ENCODE results near the gene SNX3. TPM values are rescaled to one million over a fixed set of nuclear protein-coding genes. Genes with fewer than 3 reads are reported as not detected.

The SNX3 gene
- total and polyA plus RNA-seq, 7 donors = 165 to 348 (median 204) TPM

DNA sequence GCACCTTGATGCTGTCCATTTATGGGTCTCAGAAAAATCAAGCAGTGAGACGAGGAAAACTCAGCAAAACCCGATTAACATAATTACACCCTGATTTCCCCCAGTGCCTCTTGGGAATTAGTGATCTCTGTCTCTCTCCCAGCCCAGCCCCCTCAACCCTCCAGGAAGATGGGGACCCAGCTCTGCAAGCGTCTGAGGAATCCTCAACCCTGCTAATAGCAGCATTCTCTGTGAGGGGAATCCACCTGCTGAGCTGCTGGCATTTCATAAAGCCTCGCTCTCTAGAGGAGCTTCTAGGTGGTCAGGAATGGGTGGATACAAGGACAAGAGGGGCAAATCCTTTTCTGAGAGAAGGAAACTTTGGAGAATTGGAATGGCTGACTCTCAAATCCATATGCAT lies 81.1 kb downstream of the SNX3 start:
- no peak overlapping the region for H3K27ac ChIP-seq
- H3K9me3 ChIP-seq = no peaks in the 10 kb centered on the region
- no peak overlapping the region for H3K4me3 ChIP-seq
- ATAC-seq (no peak), DNase-seq (no peak)
- no peak for TF ChIP-seq CTCF (IDR thresholded peaks at IDR 0.05)
- H3K4me1 ChIP-seq = no peaks in the 10 kb centered on the region
- peaks cover 0 to 64% (median 23%) of the 10 kb centered on the region in 3 donors for H3K27me3 ChIP-seq (ENCODE audit: insufficient read depth in 3 of 3, low read length in 2 of 3)
- intact Hi-C loops (cut with DNase I) = no loop called here
- 18 to 38% (median 27%) methylated on average over 4 of the region's 4 CpGs for WGBS, 3 donors
- H3K36me3 ChIP-seq (ENCODE audit: insufficient read depth in 1 of 2, low read depth in 1 of 2) = no peaks in the 10 kb centered on the region

DNA sequence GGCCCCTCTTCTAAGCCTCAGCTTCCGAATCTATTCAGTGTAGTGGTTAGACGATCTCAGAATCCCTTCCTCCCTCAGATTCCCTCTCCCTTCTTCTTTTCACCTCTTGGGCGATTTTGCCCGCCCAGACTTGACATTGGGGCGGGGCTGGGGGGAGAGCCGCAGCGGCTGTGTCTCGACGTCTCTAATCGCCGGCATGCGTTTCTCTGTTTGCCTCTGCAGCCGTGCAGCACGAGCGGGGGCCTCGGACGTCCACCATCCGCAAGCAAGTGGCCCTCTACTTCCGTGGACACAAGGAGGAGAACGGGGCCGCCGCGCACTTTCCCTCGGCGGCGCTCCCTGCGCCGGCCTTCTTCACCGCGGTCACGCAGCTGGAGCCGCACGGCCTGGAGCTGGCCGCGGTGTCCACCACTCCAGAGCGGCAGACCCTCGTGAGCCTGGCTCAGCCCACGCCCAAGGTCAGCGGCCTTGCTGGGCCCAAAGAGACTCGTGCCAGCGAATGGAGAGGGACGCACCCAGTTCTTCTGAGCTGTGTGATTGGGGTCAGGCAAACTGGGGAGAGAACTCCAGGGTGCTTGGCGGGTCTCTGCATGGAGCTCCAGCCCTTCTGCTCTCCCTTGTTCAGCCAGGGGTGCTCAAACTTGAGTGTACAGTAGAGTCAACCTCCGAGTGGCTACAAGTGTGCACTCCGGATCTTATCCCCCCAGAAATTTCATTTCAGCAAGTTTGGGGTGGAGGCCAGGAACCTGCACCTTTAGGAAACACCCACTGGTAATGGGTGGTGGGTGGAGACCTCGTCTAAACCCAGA lies 84.4 kb downstream of the SNX3 start:
- peaks cover 0 to 89% (median 35%) of the 10 kb centered on the region in 3 donors for H3K27me3 ChIP-seq (ENCODE audit: insufficient read depth in 3 of 3, low read length in 2 of 3)
- intact Hi-C loops (cut with DNase I) = no loop called here

DNA sequence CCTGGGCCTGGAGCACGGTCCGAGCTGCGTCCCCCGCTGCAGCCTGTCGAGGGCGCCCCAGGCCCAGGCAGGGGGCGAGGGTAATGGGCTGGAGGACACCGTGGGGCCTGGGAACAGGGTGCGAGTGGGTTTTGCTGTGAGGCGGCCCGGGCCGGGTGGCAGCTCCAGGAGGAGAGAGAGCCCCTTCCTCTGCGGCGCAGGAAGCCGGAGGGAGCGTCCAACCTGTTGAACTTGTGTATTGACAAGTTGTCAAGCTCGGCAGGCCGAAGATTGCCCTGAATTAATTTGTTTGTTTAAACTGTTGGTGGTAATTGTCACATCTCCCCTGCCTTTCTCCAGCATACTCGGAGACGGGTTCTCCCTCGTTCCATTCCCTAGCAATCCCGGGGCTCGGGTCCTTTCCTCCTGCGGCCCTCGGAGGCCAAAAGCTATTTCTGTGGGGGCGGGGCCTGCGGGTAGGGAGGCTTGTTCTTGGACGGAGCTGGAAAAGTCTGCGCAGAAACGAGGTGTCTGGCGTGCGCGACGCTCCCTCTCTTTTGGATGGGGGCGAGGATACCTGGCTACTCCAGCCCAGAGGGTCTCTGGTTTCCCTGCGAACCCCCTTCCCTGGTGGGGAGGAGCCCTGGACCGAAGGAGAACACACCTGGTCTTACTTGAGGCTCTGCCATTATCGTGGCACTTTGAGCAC lies 85.1 kb downstream of the SNX3 start:
- peaks cover 0 to 93% (median 39%) of the 10 kb centered on the region in 3 donors for H3K27me3 ChIP-seq (ENCODE audit: insufficient read depth in 3 of 3, low read length in 2 of 3)
- no peaks in the 10 kb centered on the region for H3K36me3 ChIP-seq (ENCODE audit: insufficient read depth in 1 of 2, low read depth in 1 of 2)
- H3K9me3 ChIP-seq = no peaks in the 10 kb centered on the region
- ATAC-seq = peak in 2 of 4 donors; percentile 39 to 68
- DNase-seq = no peak
- intact Hi-C loops (cut with DNase I) = no loop called here
- WGBS, 3 donors = 1 to 2% (median 1%) methylated on average over 36 to 38 of the region's 38 CpGs
- H3K4me3 ChIP-seq = peak overlapping the region; percentile 41
- no peak overlapping the region for H3K27ac ChIP-seq
- peak; percentile 8 for TF ChIP-seq CTCF (IDR thresholded peaks at IDR 0.05)
- no peaks in the 10 kb centered on the region for H3K4me1 ChIP-seq

More for the DNA sequence above, 84.4 kb downstream of the SNX3 start:
- Histone ChIP-seq H3K9me3 (no peaks in the 10 kb centered on the region), H3K4me3 (peak overlapping the region; percentile 41), H3K36me3 (ENCODE audit: insufficient read depth in 1 of 2, low read depth in 1 of 2) (no peaks in the 10 kb centered on the region), H3K4me1 (no peaks in the 10 kb centered on the region), H3K27ac (no peak overlapping the region)
- ATAC-seq (peak in 2 of 4 donors; percentile 13 to 38), DNase-seq (no peak)
- no peak for TF ChIP-seq CTCF (IDR thresholded peaks at IDR 0.05)
- WGBS, 3 donors = 13 to 15% (median 14%) methylated on average over 43 to 46 of the region's 46 CpGs

DNA sequence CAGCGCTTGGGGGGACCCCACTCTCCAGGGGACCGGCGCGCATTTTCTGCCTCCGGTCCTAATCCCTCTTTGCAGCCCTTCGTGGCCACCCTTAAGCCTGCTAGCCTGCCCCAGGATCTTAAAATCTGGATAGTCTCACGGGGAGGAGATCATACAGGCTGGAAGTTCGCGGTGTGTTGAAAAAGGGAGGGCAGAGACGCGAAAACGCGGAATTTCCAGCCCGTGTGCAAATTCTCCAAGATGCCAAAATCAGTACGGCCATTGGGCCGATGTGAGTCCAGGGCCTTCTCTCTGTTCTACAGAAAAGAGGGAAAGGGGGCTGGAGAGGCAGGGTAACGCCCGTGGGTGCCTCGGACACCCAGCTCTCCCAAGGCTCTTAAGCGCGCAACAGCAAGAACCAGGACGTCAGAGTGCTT lies 85.7 kb downstream of the SNX3 start:
- intact Hi-C loops (cut with DNase I) = no loop called here
- TF ChIP-seq CTCF (IDR thresholded peaks at IDR 0.05) = no peak
- H3K36me3 ChIP-seq (ENCODE audit: insufficient read depth in 1 of 2, low read depth in 1 of 2) = no peaks in the 10 kb centered on the region
- H3K27ac ChIP-seq = no peak overlapping the region
- H3K9me3 ChIP-seq = no peaks in the 10 kb centered on the region
- peaks cover 0 to 96% (median 43%) of the 10 kb centered on the region in 3 donors for H3K27me3 ChIP-seq (ENCODE audit: insufficient read depth in 3 of 3, low read length in 2 of 3)
- H3K4me3 ChIP-seq = peak overlapping the region; percentile 41
- DNase-seq = no peak
- no peaks in the 10 kb centered on the region for H3K4me1 ChIP-seq
- no peak for ATAC-seq
- WGBS, 3 donors = 9 to 11% (median 9%) methylated on average over 22 of the region's 22 CpGs

Measured in psoas muscle (tissue), 8 donors.